ENCODE results near the gene NLGN1. TPM values are rescaled to one million over a fixed set of nuclear protein-coding genes. Genes with fewer than 3 reads are reported as not detected.

Gene NLGN1
- total RNA-seq, 1 donor from 2014 or later = 4.5 TPM

- Histone ChIP-seq H3K27me3 (ENCODE audit: control insufficient read depth, insufficient read depth, low read length) (no peaks in the 10 kb centered on the region), H3K36me3 (ENCODE audit: control insufficient read depth, insufficient read depth, low read length) (no peaks in the 10 kb centered on the region), H3K4me3 (ENCODE audit: low read depth, low read length) (no peak overlapping the region)
- TF ChIP-seq CTCF (IDR thresholded peaks at IDR 0.05; ENCODE audit: insufficient read depth, low read length, poor library complexity, severe bottlenecking) = no peak
- no peak for DNase-seq (ENCODE audit: low read depth)
Observed at GRCh38 chr3:173876476-173876875, 478.9 kb downstream of the NLGN1 start.

- Histone ChIP-seq H3K27me3 (ENCODE audit: control insufficient read depth, insufficient read depth, low read length) (no peaks in the 10 kb centered on the region), H3K4me3 (ENCODE audit: low read depth, low read length) (no peak overlapping the region), H3K36me3 (ENCODE audit: control insufficient read depth, insufficient read depth, low read length) (no peaks in the 10 kb centered on the region)
- TF ChIP-seq CTCF (IDR thresholded peaks at IDR 0.05; ENCODE audit: insufficient read depth, low read length, poor library complexity, severe bottlenecking) = no peak
- DNase-seq (ENCODE audit: low read depth) = no peak
Observed at GRCh38 chr3:173887888-173888287, 490.3 kb downstream of the NLGN1 start.

- Histone ChIP-seq H3K27me3 (ENCODE audit: control insufficient read depth, insufficient read depth, low read length) (no peaks in the 10 kb centered on the region), H3K4me3 (ENCODE audit: low read depth, low read length) (no peak overlapping the region), H3K36me3 (ENCODE audit: control insufficient read depth, insufficient read depth, low read length) (no peaks in the 10 kb centered on the region)
- DNase-seq (ENCODE audit: low read depth) = no peak
- TF ChIP-seq CTCF (IDR thresholded peaks at IDR 0.05; ENCODE audit: insufficient read depth, low read length, poor library complexity, severe bottlenecking) = no peak
Observed at GRCh38 chr3:173889596-173889995, 492.1 kb downstream of the NLGN1 start.

GRCh38 chr3:173890091-173890490 lies 492.5 kb downstream of the NLGN1 start:
- H3K4me3 ChIP-seq (ENCODE audit: low read depth, low read length) = no peak overlapping the region
- H3K36me3 ChIP-seq (ENCODE audit: control insufficient read depth, insufficient read depth, low read length) = no peaks in the 10 kb centered on the region
- no peaks in the 10 kb centered on the region for H3K27me3 ChIP-seq (ENCODE audit: control insufficient read depth, insufficient read depth, low read length)
- TF ChIP-seq CTCF (IDR thresholded peaks at IDR 0.05; ENCODE audit: insufficient read depth, low read length, poor library complexity, severe bottlenecking) = no peak
- no peak for DNase-seq (ENCODE audit: low read depth)

- Histone ChIP-seq H3K4me3 (ENCODE audit: low read depth, low read length) (no peak overlapping the region), H3K36me3 (ENCODE audit: control insufficient read depth, insufficient read depth, low read length) (no peaks in the 10 kb centered on the region), H3K27me3 (ENCODE audit: control insufficient read depth, insufficient read depth, low read length) (no peaks in the 10 kb centered on the region)
- no peak for TF ChIP-seq CTCF (IDR thresholded peaks at IDR 0.05; ENCODE audit: insufficient read depth, low read length, poor library complexity, severe bottlenecking)
- no peak for DNase-seq (ENCODE audit: low read depth)
Observed at GRCh38 chr3:173891272-173892100, 493.9 kb downstream of the NLGN1 start.

GRCh38 chr3:173892547-173892946 lies 495.0 kb downstream of the NLGN1 start:
- no peak for TF ChIP-seq CTCF (IDR thresholded peaks at IDR 0.05; ENCODE audit: insufficient read depth, low read length, poor library complexity, severe bottlenecking)
- Histone ChIP-seq H3K4me3 (ENCODE audit: low read depth, low read length) (no peak overlapping the region), H3K36me3 (ENCODE audit: control insufficient read depth, insufficient read depth, low read length) (no peaks in the 10 kb centered on the region), H3K27me3 (ENCODE audit: control insufficient read depth, insufficient read depth, low read length) (no peaks in the 10 kb centered on the region)
- DNase-seq (ENCODE audit: low read depth) = peak; percentile 34
